Hepatocyte (in vitro differentiated cells): ENCODE data around the gene RSPH9. TPM values are rescaled to one million over a fixed set of nuclear protein-coding genes. Genes with fewer than 3 reads are reported as not detected.

ENCODE experiments used
- DNase-seq: peaks from one replicate; pipeline ENCODE4 v3.0.0-alpha.2; 2016; ENCODE audit warnings: low spot score
- H2AFZ ChIP-seq: fragments of 200-600 bp; sonication (generic); 2 replicates; pipeline ENCODE4 v1.6.0; 2016; ENCODE audit warnings: antibody characterized with exemption, mild to moderate bottlenecking
- H3K27ac ChIP-seq: fragments of 200-600 bp; sonication (generic); 2 replicates; pipeline ENCODE4 v1.5.1; 2016; ENCODE audit warnings: mild to moderate bottlenecking
- H3K27me3 ChIP-seq: fragments of 200-600 bp; sonication (generic); 2 replicates; pipeline ENCODE4 v1.6.1; 2016
- H3K36me3 ChIP-seq: fragments of 200-600 bp; sonication (generic); replicated peaks from 2 replicates; pipeline ENCODE4 v1.5.1; 2016; ENCODE audit warnings: low read depth; ENCODE audit not compliant: insufficient read depth
- H3K4me1 ChIP-seq: fragments of 200-600 bp; sonication (generic); 2 replicates; pipeline ENCODE4 v1.5.1; 2016; ENCODE audit warnings: mild to moderate bottlenecking, moderate library complexity; ENCODE audit not compliant: insufficient read depth
- H3K4me2 ChIP-seq: fragments of 200-600 bp; sonication (generic); 2 replicates; pipeline ENCODE4 v1.6.0; 2016
- H3K4me3 ChIP-seq: fragments of 200-600 bp; sonication (generic); 2 replicates; pipeline ENCODE4 v1.5.1; 2016; ENCODE audit warnings: mild to moderate bottlenecking
- H3K79me2 ChIP-seq: fragments of 200-600 bp; sonication (generic); 2 replicates; pipeline ENCODE4 v1.6.0; 2017; ENCODE audit warnings: mild to moderate bottlenecking
- H3K9me2 ChIP-seq: fragments of 200-600 bp; sonication (generic); replicated peaks from 2 replicates; pipeline ENCODE4 v1.6.0; 2017; ENCODE audit warnings: mild to moderate bottlenecking; ENCODE audit not compliant: insufficient read depth
- H3K9me3 ChIP-seq: fragments of 200-600 bp; sonication (generic); 2 replicates; pipeline ENCODE4 v1.5.1; 2016; ENCODE audit warnings: low read depth, mild to moderate bottlenecking
- H4K20me1 ChIP-seq: fragments of 200-600 bp; sonication (generic); 2 replicates; pipeline ENCODE4 v1.6.0; 2016; ENCODE audit warnings: mild to moderate bottlenecking; ENCODE audit not compliant: insufficient read depth, poor library complexity, severe bottlenecking
- EZH2 ChIP-seq: fragments of 200-600 bp; sonication (generic); IDR thresholded peaks from 2 replicates; pipeline ENCODE4 v1.6.1; 2016; ENCODE audit warnings: antibody characterized with exemption, mild to moderate bottlenecking, borderline replicate concordance
- EZH2phosphoT487 ChIP-seq: fragments of 200-600 bp; sonication (generic); IDR thresholded peaks from one replicate; pipeline ENCODE4 v1.6.1; 2018; ENCODE audit warnings: antibody characterized with exemption, mild to moderate bottlenecking, low read depth, moderate library complexity; ENCODE audit not compliant: unreplicated experiment, severe bottlenecking
- WGBS: methylation state at CpG from one replicate; pipeline ENCODE4 v1.1.6; 2016; ENCODE audit warnings: low lambda C conversion rate; ENCODE audit errors: missing lambda C conversion rate; 5-methylcytosine and 5-hydroxymethylcytosine counted together
- polyA plus RNA-seq: library from polyadenylated mRNA; unstranded; fragments of >200 nt; fragmentation: Nextera tagmentation; extraction: Ambion mirVana; gene quantifications from 2 replicates; pipeline ENCODE4 v1.2.1, GENCODE V29; 2016
- total RNA-seq: library from RNA; depleted of rRNA; stranded (reverse); fragments of >200 nt; gene quantifications from 2 replicates; pipeline ENCODE4 v1.2.3, GENCODE V29; 2014
- TF ChIP-seq, protein P1 (sequence below): fragments of 200-600 bp; sonication (generic); IDR thresholded peaks from 2 replicates; pipeline ENCODE4 v1.5.1; 2016; ENCODE audit warnings: antibody characterized with exemption, mild to moderate bottlenecking; ENCODE audit not compliant: poor library complexity

The RSPH9 gene
- total and polyA plus RNA-seq, 2 experiments from 2014 or later: 0.73 to 1.8 TPM

DNA sequence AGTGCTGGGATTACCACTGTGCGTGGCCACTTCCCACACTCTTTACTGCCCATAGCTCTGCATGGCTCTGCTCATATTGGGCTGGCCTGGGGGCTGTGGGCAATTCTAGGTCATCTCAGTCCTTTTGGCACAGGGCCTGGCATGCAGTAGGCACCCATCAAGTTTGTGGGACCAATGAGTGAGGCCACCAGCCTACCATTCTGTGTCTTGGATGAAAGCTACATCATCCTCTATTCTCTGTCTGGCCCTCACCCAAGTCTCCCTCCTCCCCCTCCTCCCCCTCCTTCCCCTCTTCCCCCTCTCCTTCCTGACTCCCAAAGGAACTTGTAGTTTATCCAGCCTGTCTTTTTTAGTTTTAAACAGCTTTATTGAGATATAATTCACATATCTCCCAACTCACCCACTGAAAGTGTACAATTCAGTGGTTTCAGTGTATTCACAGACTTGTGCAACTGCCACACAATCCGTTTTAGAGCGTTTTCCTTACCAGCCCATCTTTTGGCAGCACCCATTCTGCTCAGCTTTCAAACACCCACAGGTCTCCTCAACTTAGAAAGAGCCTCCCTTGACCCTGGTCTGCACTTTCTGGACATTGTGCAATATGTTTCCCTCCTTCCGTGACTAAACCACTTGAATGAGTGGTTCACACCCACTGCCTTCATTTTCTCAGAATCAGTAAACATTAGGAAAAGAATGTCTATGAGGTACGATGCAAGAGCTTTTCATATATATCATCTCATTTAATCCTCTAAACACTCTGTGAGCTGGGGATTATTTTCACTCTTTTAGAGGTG, 64.2 kb downstream of the RSPH9 start:
- H3K4me1 ChIP-seq: peaks cover 46% of the 10 kb centered on the region
- peak overlapping the region; percentile 30 for H3K4me2 ChIP-seq
- TF ChIP-seq, protein P1, sequence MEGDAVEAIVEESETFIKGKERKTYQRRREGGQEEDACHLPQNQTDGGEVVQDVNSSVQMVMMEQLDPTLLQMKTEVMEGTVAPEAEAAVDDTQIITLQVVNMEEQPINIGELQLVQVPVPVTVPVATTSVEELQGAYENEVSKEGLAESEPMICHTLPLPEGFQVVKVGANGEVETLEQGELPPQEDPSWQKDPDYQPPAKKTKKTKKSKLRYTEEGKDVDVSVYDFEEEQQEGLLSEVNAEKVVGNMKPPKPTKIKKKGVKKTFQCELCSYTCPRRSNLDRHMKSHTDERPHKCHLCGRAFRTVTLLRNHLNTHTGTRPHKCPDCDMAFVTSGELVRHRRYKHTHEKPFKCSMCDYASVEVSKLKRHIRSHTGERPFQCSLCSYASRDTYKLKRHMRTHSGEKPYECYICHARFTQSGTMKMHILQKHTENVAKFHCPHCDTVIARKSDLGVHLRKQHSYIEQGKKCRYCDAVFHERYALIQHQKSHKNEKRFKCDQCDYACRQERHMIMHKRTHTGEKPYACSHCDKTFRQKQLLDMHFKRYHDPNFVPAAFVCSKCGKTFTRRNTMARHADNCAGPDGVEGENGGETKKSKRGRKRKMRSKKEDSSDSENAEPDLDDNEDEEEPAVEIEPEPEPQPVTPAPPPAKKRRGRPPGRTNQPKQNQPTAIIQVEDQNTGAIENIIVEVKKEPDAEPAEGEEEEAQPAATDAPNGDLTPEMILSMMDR: no peak
- TF ChIP-seq EZH2: no peak
- TF ChIP-seq EZH2phosphoT487: no peak
- peak; percentile 49 for DNase-seq
- H3K27me3 ChIP-seq: no peaks in the 10 kb centered on the region
- 64% methylated on average over 5 of the region's 5 CpGs for WGBS
- H3K36me3 ChIP-seq: no peaks in the 10 kb centered on the region
- no peak overlapping the region for H2AFZ ChIP-seq
- no peaks in the 10 kb centered on the region for H4K20me1 ChIP-seq
- no peak overlapping the region for H3K4me3 ChIP-seq
- H3K27ac ChIP-seq: peak overlapping the region; percentile 77
- no peaks in the 10 kb centered on the region for H3K79me2 ChIP-seq
- no peaks in the 10 kb centered on the region for H3K9me2 ChIP-seq
- H3K9me3 ChIP-seq: no peaks in the 10 kb centered on the region

DNA sequence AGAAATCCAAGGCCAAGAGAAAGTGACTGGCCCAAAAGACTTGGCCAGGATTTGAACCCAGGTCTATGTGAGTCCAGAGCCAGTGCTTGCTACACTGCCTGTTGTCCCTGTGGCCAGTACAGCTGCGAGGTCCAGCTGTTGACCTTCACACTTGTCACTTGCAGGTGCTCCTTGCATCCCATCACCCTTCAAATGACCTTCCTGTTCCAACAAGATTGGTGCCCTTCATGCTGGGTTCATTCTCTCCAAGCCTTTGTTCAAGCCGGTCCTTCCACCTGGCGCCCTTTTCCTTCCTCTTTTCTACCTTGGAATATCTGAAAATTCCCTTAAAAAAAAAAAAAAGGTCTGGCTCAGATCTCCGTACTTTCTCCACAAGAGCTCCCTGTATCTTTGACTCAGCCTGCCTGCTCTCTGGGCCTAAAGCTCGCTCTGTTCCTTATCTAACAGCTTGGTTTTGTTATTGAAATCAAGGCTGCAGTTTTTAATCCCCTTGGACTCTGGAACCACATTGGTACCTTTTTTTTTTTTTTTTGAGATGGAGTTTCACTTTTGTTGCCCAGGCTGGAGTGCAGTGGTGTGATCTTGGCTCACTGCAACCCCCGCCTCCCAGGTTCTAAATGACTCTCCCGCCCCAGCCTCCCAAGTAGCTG, 64.9 kb downstream of the RSPH9 start:
- Histone ChIP-seq H3K79me2 (no peaks in the 10 kb centered on the region), H3K4me1 (peaks cover 42% of the 10 kb centered on the region), H3K4me2 (peak overlapping the region; percentile 30), H3K27me3 (no peaks in the 10 kb centered on the region), H3K27ac (peak overlapping the region; percentile 77), H3K36me3 (no peaks in the 10 kb centered on the region), H4K20me1 (no peaks in the 10 kb centered on the region), H2AFZ (no peak overlapping the region), H3K4me3 (no peak overlapping the region), H3K9me2 (no peaks in the 10 kb centered on the region), H3K9me3 (no peaks in the 10 kb centered on the region)
- WGBS: 74% methylated on average over 7 of the region's 7 CpGs
- peak; percentile 46 for DNase-seq
- TF ChIP-seq EZH2 (no peak), EZH2phosphoT487 (no peak)
- TF ChIP-seq, protein P1: no peak

DNA sequence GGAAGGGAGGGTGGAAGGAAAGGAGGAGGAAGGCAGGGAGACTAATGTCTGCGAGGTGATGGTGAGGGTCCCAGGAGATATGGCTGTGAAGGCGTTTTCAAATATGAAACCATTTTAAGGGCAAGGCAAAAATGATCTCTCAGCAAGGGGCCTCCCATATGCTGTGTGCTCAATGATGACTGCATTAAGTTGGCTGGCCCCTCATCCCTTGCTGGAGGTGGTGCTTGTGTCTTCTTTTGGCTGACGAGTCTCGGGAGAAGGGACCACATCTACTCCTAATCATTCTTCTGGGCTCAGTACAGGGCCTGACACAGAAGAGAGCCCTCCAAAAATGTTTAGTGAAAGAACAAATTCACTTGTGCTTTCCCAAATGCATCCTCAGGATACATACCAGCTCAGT, 65.7 kb downstream of the RSPH9 start:
- no peaks in the 10 kb centered on the region for H4K20me1 ChIP-seq
- H3K4me1 ChIP-seq: peaks cover 42% of the 10 kb centered on the region
- no peak overlapping the region for H2AFZ ChIP-seq
- H3K4me3 ChIP-seq: no peak overlapping the region
- TF ChIP-seq EZH2phosphoT487 (no peak), EZH2 (no peak)
- TF ChIP-seq, protein P1: no peak
- no peak overlapping the region for H3K4me2 ChIP-seq
- no peaks in the 10 kb centered on the region for H3K36me3 ChIP-seq
- H3K9me3 ChIP-seq: no peaks in the 10 kb centered on the region
- H3K27ac ChIP-seq: no peak overlapping the region
- H3K9me2 ChIP-seq: no peaks in the 10 kb centered on the region
- 81% methylated on average over 4 of the region's 4 CpGs for WGBS
- H3K79me2 ChIP-seq: no peaks in the 10 kb centered on the region
- no peak for DNase-seq
- no peaks in the 10 kb centered on the region for H3K27me3 ChIP-seq
